ENCODE results near the gene ZFP36L1.

The ZFP36L1 gene

GRCh38 chr14:68762953-68763764 is 29.7 kb downstream of the ZFP36L1 start:
- no peak for DNase-seq (ENCODE audit: low spot score)

GRCh38 chr14:68761391-68761790 is 31.5 kb downstream of the ZFP36L1 start:
- DNase-seq (ENCODE audit: low spot score), result no peak

GRCh38 chr14:68760761-68761160 is 32.1 kb downstream of the ZFP36L1 start:
- no peak for DNase-seq (ENCODE audit: low spot score)

- no peak for DNase-seq (ENCODE audit: low spot score)
Observed at GRCh38 chr14:68759937-68760336, 32.9 kb downstream of the ZFP36L1 start.

GRCh38 chr14:68759017-68759560 is 33.8 kb downstream of the ZFP36L1 start:
- no peak for DNase-seq (ENCODE audit: low spot score)

- DNase-seq (ENCODE audit: low spot score), result no peak
Observed at GRCh38 chr14:68758301-68758700, 34.6 kb downstream of the ZFP36L1 start.

- peak; percentile 30 for DNase-seq (ENCODE audit: low spot score)
Observed at GRCh38 chr14:68757618-68758081, 35.2 kb downstream of the ZFP36L1 start.

GRCh38 chr14:68756734-68757133 is 36.1 kb downstream of the ZFP36L1 start:
- no peak for DNase-seq (ENCODE audit: low spot score)

GRCh38 chr14:68756000-68756481 is 36.8 kb downstream of the ZFP36L1 start:
- no peak for DNase-seq (ENCODE audit: low spot score)

GRCh38 chr14:68755016-68755353 is 37.9 kb downstream of the ZFP36L1 start:
- no peak for DNase-seq (ENCODE audit: low spot score)

- DNase-seq (ENCODE audit: low spot score), result no peak
Observed at GRCh38 chr14:68753690-68754089, 39.2 kb downstream of the ZFP36L1 start.

- no peak for DNase-seq (ENCODE audit: low spot score)
Observed at GRCh38 chr14:68752271-68753006, 40.4 kb downstream of the ZFP36L1 start.

GRCh38 chr14:68749487-68750475 is 43.1 kb downstream of the ZFP36L1 start:
- no peak for DNase-seq (ENCODE audit: low spot score)

- no peak for DNase-seq (ENCODE audit: low spot score)
Observed at GRCh38 chr14:68748691-68749090, 44.2 kb downstream of the ZFP36L1 start.

GRCh38 chr14:68748260-68748659 is 44.6 kb downstream of the ZFP36L1 start:
- no peak for DNase-seq (ENCODE audit: low spot score)

- no peak for DNase-seq (ENCODE audit: low spot score)
Observed at GRCh38 chr14:68747393-68747792, 45.5 kb downstream of the ZFP36L1 start.

GRCh38 chr14:68744613-68745012 is 48.3 kb downstream of the ZFP36L1 start:
- DNase-seq (ENCODE audit: low spot score), result no peak

GRCh38 chr14:68741839-68742470 is 50.9 kb downstream of the ZFP36L1 start:
- DNase-seq (ENCODE audit: low spot score), result no peak

GRCh38 chr14:68741477-68741791 is 51.4 kb downstream of the ZFP36L1 start:
- DNase-seq (ENCODE audit: low spot score), result no peak

GRCh38 chr14:68740788-68741476 is 51.9 kb downstream of the ZFP36L1 start:
- no peak for DNase-seq (ENCODE audit: low spot score)

- no peak for DNase-seq (ENCODE audit: low spot score)
Observed at GRCh38 chr14:68739701-68740100, 53.2 kb downstream of the ZFP36L1 start.

Data from kidney capillary endothelial cell (primary cell).